Neural progenitor cell (in vitro differentiated cells): ENCODE data around the gene LIN28A. TPM values are rescaled to one million over a fixed set of nuclear protein-coding genes. Genes with fewer than 3 reads are reported as not detected.

Experiments
- DNase-seq: peaks from one replicate; pipeline ENCODE4 v3.0.0-alpha.2; 2016; ENCODE audit warnings: low spot score
- H2AFZ ChIP-seq: fragments of 200-600 bp; sonication (generic); replicated peaks from 2 replicates; pipeline ENCODE4 v1.6.1; 2016; ENCODE audit warnings: antibody characterized with exemption
- H3F3A ChIP-seq: fragments of 200-600 bp; sonication (generic); 2 replicates; pipeline ENCODE4 v1.6.1; 2016; ENCODE audit warnings: antibody characterized with exemption, low read depth
- H3K27ac ChIP-seq: fragments of 200-600 bp; sonication (generic); 2 replicates; pipeline ENCODE4 v1.5.1; 2016; ENCODE audit warnings: mild to moderate bottlenecking
- H3K27me3 ChIP-seq: fragments of 200-600 bp; sonication (generic); 2 replicates; pipeline ENCODE4 v1.6.1; 2016; ENCODE audit warnings: mild to moderate bottlenecking, moderate library complexity
- H3K36me3 ChIP-seq: fragments of 200-600 bp; sonication (generic); 2 replicates; pipeline ENCODE4 v1.5.1; 2016
- H3K4me1 ChIP-seq: fragments of 200-600 bp; sonication (generic); 2 replicates; pipeline ENCODE4 v1.6.1; 2016; ENCODE audit warnings: mixed run types
- H3K4me2 ChIP-seq: fragments of 200-600 bp; sonication (generic); 2 replicates; pipeline ENCODE4 v1.6.1; 2016
- H3K4me3 ChIP-seq: fragments of 200-600 bp; sonication (generic); 2 replicates; pipeline ENCODE4 v1.5.1; 2016
- H3K79me2 ChIP-seq: fragments of 200-600 bp; sonication (generic); 2 replicates; pipeline ENCODE4 v1.6.1; 2016; ENCODE audit warnings: low read depth
- H3K9ac ChIP-seq: fragments of 200-600 bp; sonication (generic); 2 replicates; pipeline ENCODE4 v1.6.1; 2016
- H3K9me3 ChIP-seq: fragments of 200-600 bp; sonication (generic); 2 replicates; pipeline ENCODE4 v1.5.1; 2016; ENCODE audit warnings: low read depth
- H4K20me1 ChIP-seq: fragments of 200-600 bp; sonication (generic); 2 replicates; pipeline ENCODE4 v1.6.1; 2016; ENCODE audit warnings: low read depth
- H3K27ac Mint-ChIP-seq: 3 replicates; pipeline ENCODE4 v1.8.0; 2021; ENCODE audit warnings: mixed read lengths
- H3K27me3 Mint-ChIP-seq: 2 replicates; pipeline ENCODE4 v1.8.0; 2022; ENCODE audit warnings: low read depth, mild to moderate bottlenecking, inconsistent platforms, moderate library complexity, mixed read lengths; ENCODE audit not compliant: insufficient read depth
- H3K36me3 Mint-ChIP-seq: 3 replicates; pipeline ENCODE4 v1.8.0; 2021; ENCODE audit warnings: mixed read lengths
- H3K4me1 Mint-ChIP-seq: 3 replicates; pipeline ENCODE4 v1.8.0; 2021; ENCODE audit warnings: mixed read lengths
- H3K4me3 Mint-ChIP-seq: 3 replicates; pipeline ENCODE4 v1.8.0; 2021; ENCODE audit warnings: mild to moderate bottlenecking, moderate library complexity, mixed read lengths
- H3K9me3 Mint-ChIP-seq: 3 replicates; pipeline ENCODE4 v1.8.0; 2020; ENCODE audit warnings: mixed read lengths
- EZH2 ChIP-seq: fragments of 200-600 bp; sonication (generic); IDR thresholded peaks from 2 replicates; pipeline ENCODE4 v1.6.1; 2017; ENCODE audit warnings: antibody characterized with exemption, mild to moderate bottlenecking, moderate library complexity
- EZH2phosphoT487 ChIP-seq: fragments of 200-600 bp; sonication (generic); IDR thresholded peaks from 2 replicates; pipeline ENCODE4 v1.6.1; 2017; ENCODE audit warnings: antibody characterized with exemption
- total RNA-seq: library from RNA; depleted of rRNA; stranded (reverse); fragments of >200 nt; gene quantifications from 2 replicates; pipeline ENCODE4 v1.2.3, GENCODE V29; 2015; ENCODE audit warnings: low replicate concordance
- TF ChIP-seq, protein P1 (sequence below): fragments of 200-600 bp; sonication (generic); IDR thresholded peaks from 2 replicates; pipeline ENCODE4 v1.5.1; 2017; ENCODE audit warnings: antibody characterized with exemption, mild to moderate bottlenecking

Gene LIN28A
- total RNA-seq, 1 donor from 2014 or later: 1,384 TPM

DNA sequence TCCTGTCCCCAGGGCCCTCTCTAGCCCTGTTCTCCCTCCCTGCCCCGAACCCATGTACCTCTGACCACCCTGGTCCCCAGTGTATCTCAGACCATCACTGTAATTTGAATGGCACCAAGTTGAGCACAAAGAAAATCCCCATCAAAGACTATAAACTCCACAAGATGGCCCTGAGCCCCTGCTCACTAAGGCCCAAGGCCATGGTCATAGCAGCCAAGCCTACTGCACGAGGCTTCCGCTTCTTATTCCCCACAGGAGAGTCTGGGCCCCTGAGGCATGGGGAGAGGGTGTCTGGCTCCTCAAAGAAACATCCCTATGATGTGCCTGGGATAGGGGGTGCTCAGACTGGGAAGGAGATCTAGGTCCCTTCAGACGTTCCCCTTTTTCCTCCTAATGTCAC lies 42.6 kb upstream of the LIN28A start:
- Histone ChIP-seq H2AFZ (no peak overlapping the region), H3K79me2 (no peaks in the 10 kb centered on the region), H3K27ac (no peak overlapping the region), H3F3A (no peaks in the 10 kb centered on the region), H3K4me1 (no peaks in the 10 kb centered on the region), H3K36me3 (no peaks in the 10 kb centered on the region), H3K4me3 (no peak overlapping the region), H4K20me1 (no peaks in the 10 kb centered on the region), H3K4me2 (no peak overlapping the region), H3K9ac (no peak overlapping the region), H3K9me3 (no peaks in the 10 kb centered on the region), H3K27me3 (peaks cover 27% of the 10 kb centered on the region)
- Mint-ChIP-seq H3K9me3 (peaks cover 5% of the 10 kb centered on the region), H3K27ac (no peak overlapping the region), H3K4me1 (peaks cover 12% of the 10 kb centered on the region), H3K36me3 (no peaks in the 10 kb centered on the region), H3K27me3 (peaks cover 15% of the 10 kb centered on the region), H3K4me3 (no peak overlapping the region)
- no peak for TF ChIP-seq EZH2phosphoT487
- TF ChIP-seq, protein P1, sequence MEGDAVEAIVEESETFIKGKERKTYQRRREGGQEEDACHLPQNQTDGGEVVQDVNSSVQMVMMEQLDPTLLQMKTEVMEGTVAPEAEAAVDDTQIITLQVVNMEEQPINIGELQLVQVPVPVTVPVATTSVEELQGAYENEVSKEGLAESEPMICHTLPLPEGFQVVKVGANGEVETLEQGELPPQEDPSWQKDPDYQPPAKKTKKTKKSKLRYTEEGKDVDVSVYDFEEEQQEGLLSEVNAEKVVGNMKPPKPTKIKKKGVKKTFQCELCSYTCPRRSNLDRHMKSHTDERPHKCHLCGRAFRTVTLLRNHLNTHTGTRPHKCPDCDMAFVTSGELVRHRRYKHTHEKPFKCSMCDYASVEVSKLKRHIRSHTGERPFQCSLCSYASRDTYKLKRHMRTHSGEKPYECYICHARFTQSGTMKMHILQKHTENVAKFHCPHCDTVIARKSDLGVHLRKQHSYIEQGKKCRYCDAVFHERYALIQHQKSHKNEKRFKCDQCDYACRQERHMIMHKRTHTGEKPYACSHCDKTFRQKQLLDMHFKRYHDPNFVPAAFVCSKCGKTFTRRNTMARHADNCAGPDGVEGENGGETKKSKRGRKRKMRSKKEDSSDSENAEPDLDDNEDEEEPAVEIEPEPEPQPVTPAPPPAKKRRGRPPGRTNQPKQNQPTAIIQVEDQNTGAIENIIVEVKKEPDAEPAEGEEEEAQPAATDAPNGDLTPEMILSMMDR: no peak
- TF ChIP-seq EZH2: no peak
- no peak for DNase-seq

DNA sequence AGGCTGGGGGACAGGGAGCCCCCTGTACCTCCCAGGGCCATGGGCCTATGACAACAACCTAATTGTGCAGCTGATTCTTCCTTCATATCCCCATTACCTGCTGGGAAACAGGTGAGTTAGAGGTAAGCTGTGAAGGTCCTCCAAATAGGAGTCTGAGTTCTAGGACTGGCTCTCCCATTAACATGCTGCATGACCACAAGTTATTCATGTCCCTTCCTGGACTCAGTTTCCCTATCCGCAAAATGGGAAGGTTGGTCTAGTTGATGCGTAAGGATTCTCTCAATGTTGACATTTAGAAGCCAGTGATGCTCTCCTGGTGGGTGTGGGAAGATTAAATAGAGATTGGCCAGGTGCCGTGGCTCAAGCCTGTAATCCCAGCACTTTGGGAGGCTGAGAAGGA lies 42.1 kb upstream of the LIN28A start:
- peaks cover 23% of the 10 kb centered on the region for H3K27me3 ChIP-seq
- H3K9me3 ChIP-seq: no peaks in the 10 kb centered on the region
- no peak overlapping the region for H3K27ac ChIP-seq
- no peak overlapping the region for H3K27ac Mint-ChIP-seq
- no peak for DNase-seq
- TF ChIP-seq, protein P1: no peak
- TF ChIP-seq EZH2phosphoT487 (no peak), EZH2 (no peak)
- H2AFZ ChIP-seq: no peak overlapping the region
- H3K4me3 Mint-ChIP-seq: no peak overlapping the region
- no peaks in the 10 kb centered on the region for H3K36me3 Mint-ChIP-seq
- no peaks in the 10 kb centered on the region for H3K4me1 ChIP-seq
- no peak overlapping the region for H3K4me3 ChIP-seq
- no peaks in the 10 kb centered on the region for H3K79me2 ChIP-seq
- no peaks in the 10 kb centered on the region for H3K36me3 ChIP-seq
- no peaks in the 10 kb centered on the region for H4K20me1 ChIP-seq
- no peaks in the 10 kb centered on the region for H3F3A ChIP-seq
- no peak overlapping the region for H3K9ac ChIP-seq
- H3K9me3 Mint-ChIP-seq: peaks cover 5% of the 10 kb centered on the region
- H3K4me1 Mint-ChIP-seq: peaks cover 10% of the 10 kb centered on the region
- peaks cover 12% of the 10 kb centered on the region for H3K27me3 Mint-ChIP-seq
- H3K4me2 ChIP-seq: no peak overlapping the region

DNA sequence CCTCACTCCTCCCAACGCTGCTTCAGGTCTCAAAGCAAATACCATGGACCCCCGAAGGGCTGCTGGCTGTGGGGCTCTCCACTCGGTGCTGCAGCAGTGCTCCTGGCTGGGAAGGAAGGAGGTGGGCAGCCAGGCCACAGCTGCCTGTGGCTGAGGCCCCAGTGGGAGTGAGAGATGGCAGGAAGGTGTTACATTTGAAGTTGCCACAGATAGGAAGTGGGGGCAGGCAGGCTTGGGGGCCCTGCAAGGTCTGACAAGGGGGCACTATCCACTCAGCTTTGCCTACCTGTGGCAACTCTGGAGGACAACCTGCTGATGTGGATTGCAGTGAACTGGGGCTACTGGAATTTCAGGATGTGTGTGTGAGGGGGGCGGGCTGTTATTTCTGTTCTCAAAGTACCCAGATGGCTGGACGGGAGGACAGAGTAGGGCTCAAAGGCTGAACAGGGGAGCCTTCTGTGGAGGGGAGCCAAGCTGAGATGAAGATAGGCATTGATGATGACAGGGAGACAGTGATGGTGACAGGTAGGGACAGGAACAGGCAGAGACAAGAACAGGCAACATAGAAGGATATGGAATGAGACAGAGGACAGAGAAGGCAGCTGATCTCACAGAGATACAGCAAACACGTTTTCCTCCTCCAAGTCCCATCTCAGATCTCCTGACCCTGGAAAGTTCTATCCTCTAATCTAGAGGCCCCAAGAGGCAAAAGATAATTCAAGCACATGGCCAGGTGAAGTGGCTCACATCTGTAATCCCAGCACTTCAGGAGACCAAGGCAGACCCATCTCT lies 39.8 kb upstream of the LIN28A start:
- H2AFZ ChIP-seq: no peak overlapping the region
- H3K4me1 Mint-ChIP-seq: peaks cover 13% of the 10 kb centered on the region
- H4K20me1 ChIP-seq: no peaks in the 10 kb centered on the region

More for the DNA sequence above, 39.8 kb upstream of the LIN28A start:
- Histone ChIP-seq H3K36me3 (no peaks in the 10 kb centered on the region), H3F3A (no peaks in the 10 kb centered on the region), H3K4me2 (no peak overlapping the region), H3K4me1 (no peaks in the 10 kb centered on the region), H3K4me3 (no peak overlapping the region), H3K9me3 (no peaks in the 10 kb centered on the region), H3K27me3 (peaks cover 2% of the 10 kb centered on the region), H3K27ac (no peak overlapping the region), H3K79me2 (no peaks in the 10 kb centered on the region), H3K9ac (no peak overlapping the region)
- H3K9me3 Mint-ChIP-seq: peaks cover 5% of the 10 kb centered on the region
- H3K36me3 Mint-ChIP-seq: no peaks in the 10 kb centered on the region
- no peak for DNase-seq
- peak overlapping the region; percentile 64 for H3K4me3 Mint-ChIP-seq
- peak overlapping the region; percentile 83 for H3K27ac Mint-ChIP-seq
- peaks cover 6% of the 10 kb centered on the region for H3K27me3 Mint-ChIP-seq
- TF ChIP-seq EZH2phosphoT487 (no peak), EZH2 (no peak)
- TF ChIP-seq, protein P1: no peak
